K562 (cell line): ENCODE results near the gene CHCHD4. TPM values are rescaled to one million over a fixed set of nuclear protein-coding genes. Genes with fewer than 3 reads are reported as not detected.
"Not testable (repeated sequence)": the region's sequence is repeated elsewhere in the genome, so short reads cannot be mapped to it uniquely, and the experiment has no call there.

Experiments used
- ATAC-seq: fragments of 200-7000 bp; cut with Tn5 transposase; 3 replicates; pipeline ENCODE4 v1.9.1; 2020; ENCODE audit warnings: moderate library complexity
- BruUV-seq: library from RNA; stranded (reverse); fragments of 400-500 nt; replicated peaks from 2 replicates; lab custom pipeline; 2021; lab: Mats Ljungman, UMichigan
- CTCF ChIA-PET: fragments of 300-600 bp; formaldehyde crosslinking; extraction: SDS; loops from one replicate; lab custom pipeline; 2021; ENCODE audit warnings: low intra/inter-chr PET ratio; lab: Yijun Ruan, JAX
- POLR2A ChIA-PET: fragments of 300-600, 350-650 bp; sonication (Branson Sonifier 250); formaldehyde crosslinking; extraction: SDS; loops from one replicate; lab custom pipeline; 2021; ENCODE audit warnings: antibody characterized with exemption, inconsistent platforms; lab: Yijun Ruan, JAX
- DNase-seq, 4 experiments: peaks; one replicate each; pipeline versions ENCODE4 v3.0.0 to v3.0.0-alpha.2; 2011 to 2018; ENCODE audit warnings: low spot score in 3 of 4, mixed read lengths in 3 of 4; ENCODE audit errors: extremely low read depth in 1 of 4
- FAIRE-seq: peaks from 2 replicates; lab custom pipeline; 2011; peaks lifted over from hg19 to GRCh38; lab: Jason Lieb, UNC
- H2AFZ ChIP-seq: 2 replicates; pipeline ENCODE4 v1.6.0; 2011; ENCODE audit warnings: low read depth, low read length, control low read depth, inconsistent platforms
- H3K27ac ChIP-seq: fragments of 200-600 bp; 3 replicates; pipeline ENCODE4 v1.8.0; 2011; ENCODE audit warnings: low read depth, mild to moderate bottlenecking, control low read depth, inconsistent platforms, low read length, moderate library complexity, mixed read lengths; ENCODE audit errors: extremely low read depth
- H3K27me3 ChIP-seq, 2 experiments: fragments of 300-600 bp in 1 of 2; 2 replicates in 1 of 2; 3 replicates in 1 of 2; pipeline versions ENCODE4 v1.6.0 to v1.8.0; 2011; ENCODE audit warnings: inconsistent platforms in 2 of 2, low read length in 2 of 2, mild to moderate bottlenecking in 1 of 2, mixed read lengths in 1 of 2, moderate library complexity in 1 of 2; ENCODE audit not compliant: control insufficient read depth in 2 of 2, insufficient read depth in 2 of 2
- H3K36me3 ChIP-seq: fragments of 300-600 bp; 3 replicates; pipeline ENCODE4 v1.8.0; 2011; ENCODE audit warnings: mild to moderate bottlenecking, low read length, inconsistent platforms; ENCODE audit not compliant: control insufficient read depth, insufficient read depth
- H3K4me1 ChIP-seq, 2 experiments: fragments of 200-600 bp in 1 of 2; replicated peaks in 1 of 2; 2 replicates in 1 of 2; 3 replicates in 1 of 2; pipeline versions ENCODE4 v1.5.1 to v1.8.0; 2011; ENCODE audit warnings: inconsistent platforms in 2 of 2, low read length in 2 of 2, mild to moderate bottlenecking in 1 of 2, mixed read lengths in 1 of 2, moderate library complexity in 1 of 2; ENCODE audit not compliant: control insufficient read depth in 2 of 2, insufficient read depth in 2 of 2
- H3K4me2 ChIP-seq: 2 replicates; pipeline ENCODE4 v1.6.1; 2011; ENCODE audit warnings: low read length, control low read depth, inconsistent platforms, mixed read lengths; ENCODE audit not compliant: insufficient read depth
- H3K4me3 ChIP-seq: fragments of 200-600 bp; sonication (generic), shearing (Covaris generic); 2 replicates; pipeline ENCODE4 v1.5.1; 2016; ENCODE audit warnings: control low read depth, inconsistent platforms
- H3K79me2 ChIP-seq: fragments of 200-600 bp; 3 replicates; pipeline ENCODE4 v1.8.0; 2011; ENCODE audit warnings: low read length, inconsistent platforms; ENCODE audit not compliant: control insufficient read depth, insufficient read depth
- H3K9ac ChIP-seq, 2 experiments: 2 replicates each; pipeline versions ENCODE4 v1.6.0 to v1.6.1; 2011; ENCODE audit warnings: low read depth in 2 of 2, low read length in 2 of 2, control low read depth in 1 of 2, inconsistent platforms in 1 of 2, mild to moderate bottlenecking in 1 of 2, mixed read lengths in 1 of 2; ENCODE audit not compliant: insufficient read depth in 1 of 2
- H3K9me1 ChIP-seq: one replicate; pipeline ENCODE4 v1.6.0; 2011; ENCODE audit warnings: inconsistent platforms, mild to moderate bottlenecking, low read length, moderate library complexity; ENCODE audit not compliant: control insufficient read depth, insufficient read depth
- H3K9me3 ChIP-seq: replicated peaks from 2 replicates; pipeline ENCODE4 v1.5.1; 2011; ENCODE audit warnings: low read depth, low read length, inconsistent platforms; ENCODE audit not compliant: control insufficient read depth, insufficient read depth
- H4K20me1 ChIP-seq: replicated peaks from 2 replicates; pipeline ENCODE4 v1.6.1; 2011; ENCODE audit warnings: low read length, inconsistent platforms, mixed read lengths; ENCODE audit not compliant: control insufficient read depth, insufficient read depth
- CBFA2T2 ChIP-seq: fragments of 450-650 bp; conservative IDR thresholded peaks from 2 replicates; pipeline ENCODE4 v1.6.1; 2017; ENCODE audit warnings: mild to moderate bottlenecking
- CBFA2T3 ChIP-seq: fragments of 450-650 bp; IDR thresholded peaks from 2 replicates; pipeline ENCODE4 v1.6.1; 2017
- CBX3 ChIP-seq, 2 experiments: IDR thresholded peaks; 1 replicate in 1 of 2; 2 replicates in 1 of 2; pipeline ENCODE4 v1.6.1; 2012; ENCODE audit warnings: inconsistent platforms in 2 of 2, low read length in 2 of 2, borderline replicate concordance in 1 of 2, control low read depth in 1 of 2
- CREB1 ChIP-seq, 2 experiments: sonication (generic) in 1 of 2; formaldehyde crosslinking in 1 of 2; IDR thresholded peaks; 2 replicates each; pipeline versions ENCODE4 v1.6.1 to v1.8.0; 2012 to 2022; ENCODE audit warnings: inconsistent platforms in 1 of 2, mild to moderate bottlenecking in 1 of 2, missing genetic modification reagents in 1 of 2, moderate library complexity in 1 of 2
- CTBP1 ChIP-seq: fragments of 450-650 bp; IDR thresholded peaks from 2 replicates; pipeline ENCODE4 v1.6.1; 2016; ENCODE audit warnings: borderline replicate concordance
- DPF2 ChIP-seq: fragments of 450-650 bp; IDR thresholded peaks from 2 replicates; pipeline ENCODE4 v1.6.1; 2016
- EP300 ChIP-seq: IDR thresholded peaks from 2 replicates; pipeline ENCODE4 v1.6.1; 2012; ENCODE audit warnings: low read length, improper control_type of control experiment
- EP400 ChIP-seq: fragments of 450-650 bp; IDR thresholded peaks from 2 replicates; pipeline ENCODE4 v1.6.1; 2017; ENCODE audit warnings: antibody characterized with exemption, mild to moderate bottlenecking, moderate library complexity
- GATA2 ChIP-seq: sonication (generic); formaldehyde crosslinking; IDR thresholded peaks from 2 replicates; pipeline ENCODE4 v1.4.0; 2020; ENCODE audit warnings: mild to moderate bottlenecking, missing genetic modification reagents
- KDM1A ChIP-seq, 2 experiments: fragments of 450-650 bp; IDR thresholded peaks; 2 replicates each; pipeline ENCODE4 v1.6.1; 2016; ENCODE audit warnings: mild to moderate bottlenecking in 2 of 2
- LCOR ChIP-seq: sonication (generic); formaldehyde crosslinking; IDR thresholded peaks from 2 replicates; pipeline ENCODE4 v1.8.0; 2022; ENCODE audit warnings: mild to moderate bottlenecking, missing genetic modification reagents
- NCOA1 ChIP-seq: fragments of 450-650 bp; IDR thresholded peaks from 2 replicates; pipeline ENCODE4 v1.6.1; 2016; ENCODE audit warnings: low read depth
- NCOR1 ChIP-seq: fragments of 450-650 bp; IDR thresholded peaks from 2 replicates; pipeline ENCODE4 v1.6.1; 2016; ENCODE audit warnings: mild to moderate bottlenecking, moderate library complexity
- NFATC3 ChIP-seq: fragments of 450-650 bp; IDR thresholded peaks from 2 replicates; pipeline ENCODE4 v1.6.1; 2017; ENCODE audit warnings: mild to moderate bottlenecking
- NONO ChIP-seq, 2 experiments: fragments of 200-400 bp in 1 of 2; fragments of 450-650 bp in 1 of 2; formaldehyde crosslinking in 1 of 2; IDR thresholded peaks; 2 replicates each; pipeline ENCODE4 v1.6.1; 2017; ENCODE audit warnings: low read depth in 2 of 2, mild to moderate bottlenecking in 2 of 2, moderate library complexity in 2 of 2, low read length in 1 of 2
- PML ChIP-seq: IDR thresholded peaks from 2 replicates; pipeline ENCODE4 v1.6.1; 2012; ENCODE audit warnings: low read length, inconsistent platforms
- SMAD4 ChIP-seq: fragments of 250-450 bp; sonication (Bioruptor Pico); conservative IDR thresholded peaks from 2 replicates; pipeline ENCODE4 v1.8.0; 2021; ENCODE audit warnings: inconsistent platforms, mild to moderate bottlenecking, moderate library complexity
- SMARCE1 ChIP-seq: fragments of 450-650 bp; IDR thresholded peaks from 2 replicates; pipeline ENCODE4 v1.7.1; 2016; ENCODE audit warnings: mild to moderate bottlenecking
- SP1 ChIP-seq: sonication (generic); formaldehyde crosslinking; IDR thresholded peaks from 2 replicates; pipeline ENCODE4 v1.8.1; 2022; ENCODE audit warnings: mild to moderate bottlenecking, missing genetic modification reagents
- STAT5A ChIP-seq: IDR thresholded peaks from 2 replicates; pipeline ENCODE4 v1.6.1; 2012; ENCODE audit warnings: low read length, inconsistent platforms, borderline replicate concordance
- TBL1XR1 ChIP-seq, 2 experiments: IDR thresholded peaks; 2 replicates each; pipeline ENCODE4 v1.6.1; 2012; ENCODE audit warnings: improper control_type of control experiment in 2 of 2, low read length in 2 of 2, mild to moderate bottlenecking in 1 of 2
- TCF3 ChIP-seq: sonication (generic); formaldehyde crosslinking; IDR thresholded peaks from 2 replicates; pipeline ENCODE4 v1.4.0; 2020; ENCODE audit warnings: mild to moderate bottlenecking, missing genetic modification reagents
- TCF7 ChIP-seq: sonication (generic); IDR thresholded peaks from 2 replicates; pipeline ENCODE4 v1.6.1; 2016; ENCODE audit warnings: antibody characterized with exemption, borderline replicate concordance
- TEAD4 ChIP-seq, 2 experiments: sonication (generic) in 1 of 2; formaldehyde crosslinking in 1 of 2; IDR thresholded peaks; 2 replicates each; pipeline versions ENCODE4 v1.6.1 to v1.8.0; 2012 to 2022; ENCODE audit warnings: borderline replicate concordance in 1 of 2, inconsistent platforms in 1 of 2, low read length in 1 of 2, mild to moderate bottlenecking in 1 of 2, missing genetic modification reagents in 1 of 2
- TFAP4 ChIP-seq: sonication (generic); formaldehyde crosslinking; IDR thresholded peaks from 2 replicates; pipeline ENCODE4 v1.8.0; 2022; ENCODE audit warnings: missing genetic modification reagents, mild to moderate bottlenecking, moderate library complexity, borderline replicate concordance
- WGBS: fragments of 100-300 bp; shearing (Covaris generic); methylation state at CpG from one replicate; pipeline ENCODE4 v1.1.6; 2016; ENCODE audit warnings: low coverage, mixed read lengths; ENCODE audit not compliant: insufficient coverage; ENCODE audit errors: missing lambda C conversion rate; 5-methylcytosine and 5-hydroxymethylcytosine counted together
- in situ Hi-C: fragments of 300-500 bp; cut with MboI; formaldehyde crosslinking; loops from 4 replicates; pipeline ENCODE4 v1.15.0; 2018; ENCODE audit warnings: inconsistent platforms, mixed read lengths
- intact Hi-C: fragments of 100-400 bp; cut with micrococcal nuclease; formaldehyde crosslinking; loops from 2 replicates; pipeline ENCODE4 v1.14.2; 2022
- polyA plus RNA-seq, 8 experiments: library from polyadenylated mRNA; depleted of rRNA in 4 of 8; stranded (reverse) in 5 of 8; unstranded in 3 of 8; fragments of >200 nt; fragmentation: Nextera tagmentation in 2 of 8; fragmentation: Illumina TruSeq in 1 of 8; extraction: Ambion mirVana in 2 of 8; extraction: Trizol in 1 of 8; gene quantifications; 2 replicates each; pipeline versions ENCODE4 v1.2.1 to v1.2.3, GENCODE V29; 2011 to 2014; ENCODE audit warnings: inconsistent platforms in 1 of 8, missing spikeins in 1 of 8
- total RNA-seq, 7 experiments: library from RNA; depleted of rRNA in 6 of 7; stranded (reverse); fragments of >200 nt in 6 of 7; fragmentation: Illumina TruSeq in 2 of 7; extraction: Trizol in 2 of 7; gene quantifications; 2 replicates each; pipeline versions ENCODE4 v1.2.1 to v1.2.3, GENCODE V29; 2011 to 2021; ENCODE audit warnings: low replicate concordance in 1 of 7

CHCHD4 gene
- total and polyA plus RNA-seq, 9 of the 15 experiments (the other 6 are each of a cell fraction or from before 2014, with no cell fraction given): 55.4 to 225 (median 77.2) TPM

DNA sequence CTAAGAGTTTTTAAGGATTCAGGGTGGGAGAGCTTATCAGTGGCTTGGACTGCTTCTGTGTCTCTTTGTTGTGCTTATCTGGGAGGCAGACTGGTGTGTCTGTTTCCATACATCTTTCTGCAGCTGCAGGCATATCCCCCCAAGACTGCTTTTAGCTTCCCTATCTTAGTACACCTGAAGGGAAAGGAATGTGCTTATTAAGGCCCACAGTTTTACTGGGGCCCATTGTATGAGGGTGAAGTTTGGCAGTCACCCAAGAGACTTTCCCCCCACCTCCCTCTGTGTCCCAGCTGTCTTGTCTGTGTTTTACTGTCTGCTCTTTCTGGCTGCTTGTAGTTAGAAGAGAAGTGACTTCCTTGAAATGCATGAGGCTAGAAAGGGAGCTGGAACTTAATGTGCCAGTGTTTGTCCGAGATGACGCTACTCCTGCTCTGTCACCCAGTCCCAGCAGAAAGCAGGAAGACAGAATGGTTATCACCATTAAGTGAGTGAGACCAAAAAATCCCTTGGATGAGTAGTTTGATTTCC is 3.7 kb downstream of the CHCHD4 start:
- WGBS: 44% methylated on average over 2 of the region's 2 CpGs
- H3K9ac ChIP-seq; H4K20me1 ChIP-seq; H2AFZ ChIP-seq; H3K9me1 ChIP-seq; H3K4me3 ChIP-seq; BruUV-seq; ATAC-seq; CTCF ChIA-PET; H3K27me3 ChIP-seq; TF ChIP-seq CREB1 (CRISPR knock-in tag; IDR thresholded peaks at IDR 0.05); TEAD4 (CRISPR knock-in tag; IDR thresholded peaks at IDR 0.05; ENCODE audit: borderline replicate concordance): not testable (repeated sequence)
- DNase-seq: peak in 2 of 4 experiments; percentile 70 to 89
- intact Hi-C loops (loop anchor here (10.0 kb wide), 1 partner anchor 466 kb away; no protein-coding TSS in a partner anchor), in situ Hi-C loops (loop anchor here (5.0 kb wide), 1 partner anchor 224 kb away; no protein-coding TSS in a partner anchor)
- peaks cover 87% of the 10 kb centered on the region for H3K79me2 ChIP-seq
- FAIRE-seq: peak; percentile 93
- H3K9me3 ChIP-seq: peaks cover 33% of the 10 kb centered on the region
- peak overlapping the region; percentile 95 for H3K4me2 ChIP-seq
- peaks cover 25 to 31% of the 10 kb centered on the region in 2 experiments; a peak in 4 of 5 replicates for H3K4me1 ChIP-seq
- H3K27ac ChIP-seq: peak overlapping the region; percentile 20; the same call in 1 of the 3 replicates
- H3K36me3 ChIP-seq: peaks cover 67% of the 10 kb centered on the region
- POLR2A ChIA-PET: interaction anchor here (1.1 to 1.3 kb wide), 3 partner anchors 9 to 221 kb away, joined by 3 read pairs; no protein-coding TSS in a partner anchor
- TF ChIP-seq GATA2 (CRISPR knock-in tag) (peak; percentile 96), SP1 (CRISPR knock-in tag) (peak; percentile 70), NCOA1 (peak; percentile 56; the same call in 1 of the 2 replicates), TBL1XR1 (IDR thresholded peaks at IDR 0.05; ENCODE audit: low read length in 2 of 2) (0 out of 4 replicates have a peak, but pooled peaks have one; percentile 11 to 36), DPF2 (peak; percentile 86), LCOR (peak; percentile 79; the same call in 1 of the 2 replicates), NONO (IDR thresholded peaks at IDR 0.05; ENCODE audit: low read depth in 2 of 2, low read length in 1 of 2) (peak in 1 of 2 experiments; percentile 38; a peak in 1 of 4 replicates), NFATC3 (0 out of 2 replicates have a peak, but pooled peaks have one; percentile 14), EP300 (peak; percentile 66; the same call in 1 of the 2 replicates), TCF7 (peak; percentile 47; the same call in 1 of the 2 replicates), CBFA2T3 (peak; percentile 98), CREB1 (IDR thresholded peaks at IDR 0.05) (peak; percentile 38; the same call in 1 of the 2 replicates), SMAD4 (CRISPR knock-in tag) (peak; percentile 94), STAT5A (peak; percentile 75), NCOR1 (peak; percentile 97), EP400 (peak; percentile 35; the same call in 1 of the 2 replicates), PML (peak; percentile 76), CBX3 (IDR thresholded peaks at IDR 0.05; ENCODE audit: borderline replicate concordance in 1 of 2, low read length in 2 of 2) (peak in 1 of 2 experiments; percentile 33; a peak in 1 of 3 replicates), CBFA2T2 (peak; percentile 99), TCF3 (peak; percentile 98), KDM1A (IDR thresholded peaks at IDR 0.05) (peak; percentile 74 to 85; a peak in 3 of 4 replicates), SMARCE1 (peak; percentile 38; the same call in 1 of the 2 replicates), TFAP4 (CRISPR knock-in tag) (peak; percentile 77), CTBP1 (peak; percentile 81), TEAD4 (IDR thresholded peaks at IDR 0.05; ENCODE audit: low read length) (peak; percentile 86)
